HG03159 (cell line): ENCODE measurements around the gene RAI1.

Experiments
- ATAC-seq: cut with Tn5 transposase; IDR thresholded peaks from one replicate; pipeline ENCODE4 v1.9.1; 2021; ENCODE audit warnings: mild to moderate bottlenecking, moderate library complexity; ENCODE audit not compliant: unreplicated experiment

The RAI1 gene

DNA sequence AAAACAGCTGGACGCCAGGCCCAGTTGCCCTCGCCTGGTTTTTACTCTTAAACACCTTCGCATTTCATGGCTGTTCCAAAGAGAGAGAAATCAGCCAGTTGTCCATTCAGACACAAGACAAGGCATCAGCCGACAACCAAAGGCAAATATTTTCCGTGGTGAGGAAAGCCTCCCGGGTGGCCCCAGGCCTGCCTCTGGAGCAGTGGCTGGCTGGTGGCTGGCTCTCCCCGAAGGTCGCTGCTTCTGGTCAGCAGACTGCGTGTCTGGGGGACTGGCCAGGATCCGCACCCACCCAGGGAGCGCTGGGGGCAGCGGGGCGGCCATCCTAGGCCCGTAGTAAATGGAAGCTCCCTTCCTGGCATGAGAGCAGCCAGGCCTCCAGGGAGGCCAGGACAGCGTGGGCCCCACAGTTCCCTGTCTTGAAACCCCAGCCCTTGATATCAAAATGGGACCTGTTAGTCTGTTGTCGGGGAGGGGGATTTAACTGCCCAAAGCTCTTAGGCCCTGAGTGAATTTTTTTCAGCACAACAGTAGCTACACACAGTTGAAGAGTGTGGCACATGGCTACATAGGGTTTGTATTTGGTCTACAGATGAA, 97.9 kb downstream of the RAI1 start:
- ATAC-seq, result no peak

DNA sequence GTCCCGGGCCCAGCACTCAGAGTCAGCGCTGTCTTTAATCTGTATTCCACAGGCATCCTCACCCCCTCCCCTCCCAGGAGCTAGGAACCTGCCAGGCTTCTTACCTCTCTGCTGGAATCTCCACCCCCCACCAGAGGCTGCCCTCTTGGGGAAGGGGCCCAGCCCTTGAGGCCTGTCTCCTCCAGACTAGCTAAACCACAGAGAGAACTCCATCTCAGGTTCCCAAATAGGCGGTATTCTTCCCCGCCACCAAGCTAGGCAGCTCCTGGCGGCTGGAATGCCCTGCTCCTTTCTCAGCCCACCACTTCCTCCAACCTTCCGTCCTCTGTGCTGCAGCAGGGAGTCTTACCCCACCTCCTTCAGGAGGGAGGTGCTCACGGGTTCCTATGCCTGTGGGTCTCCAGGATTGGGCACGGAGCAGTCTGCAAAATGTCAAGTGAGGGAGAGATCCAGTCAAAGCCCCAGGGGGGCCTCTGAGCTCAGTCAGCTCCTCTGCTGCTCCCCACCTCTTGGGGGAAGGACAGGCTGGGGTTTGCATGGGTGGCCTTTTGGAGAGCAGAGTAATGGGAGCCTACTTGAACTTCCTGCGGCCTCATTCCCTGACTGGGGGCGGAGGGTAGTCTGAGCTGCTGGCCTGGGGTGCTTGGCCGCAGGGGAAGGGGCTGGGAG, 99.8 kb downstream of the RAI1 start:
- no peak for ATAC-seq

DNA sequence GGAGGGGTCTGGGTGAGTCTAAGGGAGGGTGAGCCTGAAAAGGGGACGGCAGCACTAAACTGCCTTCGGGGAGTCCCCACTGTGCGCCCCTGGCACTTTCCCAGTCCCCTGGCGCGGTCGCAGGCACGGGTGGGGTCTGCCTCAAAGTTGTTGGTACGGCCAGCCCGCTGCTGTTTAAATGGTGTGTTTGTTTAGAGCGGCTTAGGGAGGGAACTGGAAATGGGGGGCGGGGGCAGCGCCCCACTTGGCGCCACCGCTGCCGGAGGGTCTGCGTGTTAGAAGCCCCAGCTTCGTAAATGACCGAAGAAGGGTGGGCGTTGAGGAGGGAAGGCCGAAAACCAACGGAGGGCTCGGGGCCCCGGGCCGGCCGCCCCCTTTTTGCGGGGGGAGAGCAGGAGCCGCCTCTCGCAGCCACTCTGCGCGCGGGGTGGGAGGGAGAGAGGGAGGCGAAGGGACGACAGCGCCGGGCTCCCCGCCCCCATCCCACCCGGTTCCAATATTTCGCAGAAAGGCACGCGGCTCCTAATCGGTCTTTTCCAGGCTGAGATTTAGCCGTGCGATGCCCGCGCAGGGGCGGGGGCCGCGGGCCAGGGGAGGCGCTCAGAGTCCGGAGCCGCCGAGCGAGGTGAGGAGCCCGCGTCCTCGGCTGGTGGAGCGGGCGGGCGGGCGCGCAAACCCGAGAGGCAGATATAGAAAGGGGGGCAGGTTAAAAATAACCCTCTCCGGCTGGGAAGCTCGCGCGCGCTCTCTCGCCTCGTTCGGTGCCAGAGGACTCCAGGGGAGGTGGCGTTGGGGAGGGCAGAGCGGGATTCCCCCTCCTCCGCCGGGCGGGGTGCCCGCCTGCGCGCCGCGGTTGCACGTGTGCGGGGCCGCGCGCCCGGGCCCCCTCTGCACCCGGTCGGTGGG, 100.6 kb downstream of the RAI1 start:
- ATAC-seq, result no peak

GRCh38 chr17:17782523-17783115, 101.4 kb downstream of the RAI1 start:
- no peak for ATAC-seq

- ATAC-seq, result no peak
These were observed 102.0 kb downstream of the RAI1 start for GRCh38 chr17:17783116-17783824.

DNA sequence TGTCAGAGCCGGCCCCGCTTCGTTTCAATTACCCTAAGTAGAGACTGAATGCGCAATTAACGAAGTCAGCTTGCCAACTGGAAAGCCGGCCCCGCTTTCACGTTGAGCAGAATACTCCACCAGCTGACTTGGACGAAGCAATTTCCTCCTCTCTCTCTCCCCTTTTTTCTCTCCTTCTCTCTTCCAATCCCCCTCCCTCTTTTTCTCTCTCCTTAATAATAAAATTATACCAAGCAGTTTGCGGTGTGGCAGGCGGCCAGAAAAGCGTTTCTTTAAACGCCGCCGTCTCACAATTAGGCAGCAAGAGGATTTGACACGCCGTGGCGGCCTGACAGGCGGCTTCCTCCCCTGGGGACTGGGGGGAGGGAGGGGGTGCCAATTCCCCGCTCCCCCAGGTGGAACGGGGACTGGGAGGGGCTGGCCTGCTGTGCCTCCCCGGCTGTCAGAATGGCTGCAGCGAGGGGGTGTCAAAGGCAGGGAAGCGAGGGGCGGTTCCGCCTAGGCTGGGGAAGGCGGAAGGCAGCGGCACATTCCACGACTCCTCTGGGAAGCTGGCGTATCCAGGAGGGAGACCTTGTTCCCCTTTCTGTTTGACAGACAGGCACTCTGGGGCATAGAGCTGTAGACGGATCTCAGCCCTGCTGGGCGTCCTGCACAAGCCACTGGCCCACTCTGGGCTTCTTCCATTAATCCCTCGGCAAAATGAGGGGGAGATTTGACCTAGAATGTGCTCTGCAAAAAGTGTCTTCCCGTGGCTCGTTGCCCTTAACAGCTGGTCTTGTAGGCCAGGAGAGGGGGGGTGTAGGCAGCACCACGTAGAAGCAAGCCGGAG, 102.8 kb downstream of the RAI1 start:
- no peak for ATAC-seq

DNA sequence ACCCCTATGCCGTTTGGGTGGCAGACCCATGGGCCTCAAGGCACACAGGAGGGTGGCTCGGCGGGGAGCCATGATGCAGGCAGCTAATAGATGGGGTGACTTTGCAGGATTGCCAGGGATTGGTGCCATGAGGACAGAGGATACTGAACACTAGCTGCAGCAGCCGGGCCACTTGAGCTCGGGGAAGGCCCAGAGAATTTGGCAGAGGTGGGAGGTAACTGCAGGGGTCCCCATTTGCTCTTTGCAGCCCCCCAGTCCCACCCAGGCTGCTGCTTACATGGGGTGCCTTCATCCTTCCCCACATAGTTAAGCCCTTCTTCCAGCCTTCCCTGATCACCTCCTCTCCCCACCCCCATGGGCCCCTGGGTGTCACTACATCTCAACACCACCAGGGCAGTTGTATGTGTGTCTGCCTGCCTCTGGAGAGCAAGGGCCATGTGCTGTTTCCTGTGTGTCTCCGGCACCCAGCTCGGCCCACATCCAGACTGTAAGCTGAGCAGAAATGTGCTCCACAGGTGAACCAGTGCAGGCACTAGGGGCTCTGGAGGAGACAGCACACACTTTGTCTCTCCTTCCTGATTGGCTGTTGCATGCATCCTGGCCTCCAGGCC, 103.5 kb downstream of the RAI1 start:
- ATAC-seq, result no peak

GRCh38 chr17:17785407-17785806, 104.1 kb downstream of the RAI1 start:
- ATAC-seq, result no peak

DNA sequence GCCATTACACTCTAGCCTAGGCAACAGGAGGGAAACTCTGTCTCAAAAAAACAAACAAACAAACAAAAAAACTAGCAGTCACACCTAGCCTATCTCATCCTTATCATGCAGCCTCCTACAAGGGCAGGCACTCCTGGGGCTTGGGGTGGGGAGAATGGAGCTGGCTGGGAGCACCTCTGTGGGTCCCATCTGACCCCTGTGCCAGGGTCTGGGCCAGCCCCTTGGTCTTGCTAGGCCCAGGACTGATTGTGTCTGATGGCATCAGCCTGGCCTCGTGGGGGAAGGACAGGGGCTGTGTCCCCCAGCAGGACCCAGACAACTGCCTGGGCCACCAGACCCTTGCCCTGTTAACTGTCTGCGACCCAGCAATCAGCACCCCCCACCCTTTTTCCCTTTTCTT, 105.7 kb downstream of the RAI1 start:
- no peak for ATAC-seq

GRCh38 chr17:17787568-17787967, 106.3 kb downstream of the RAI1 start:
- ATAC-seq, result no peak

DNA sequence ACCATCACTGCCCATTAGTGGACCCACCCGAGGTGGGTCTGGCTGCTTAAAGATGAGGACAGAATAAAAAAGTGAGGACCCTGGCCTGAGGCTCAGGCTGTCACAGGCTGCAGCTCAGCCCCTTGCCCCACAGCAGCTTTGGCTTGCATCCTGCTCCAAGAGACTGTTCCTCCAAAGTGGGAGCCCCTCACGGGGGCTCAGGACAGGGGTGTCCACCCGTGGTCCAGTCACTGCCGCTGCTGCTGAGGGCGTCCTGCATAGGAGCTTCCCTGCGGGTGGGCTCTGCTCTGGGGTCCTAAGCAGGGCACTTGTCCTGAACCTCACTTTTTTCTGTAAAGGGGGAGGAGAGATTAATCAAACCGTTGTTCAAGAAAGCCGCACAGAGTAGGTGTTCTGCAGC, 107.7 kb downstream of the RAI1 start:
- ATAC-seq, result no peak

GRCh38 chr17:17789410-17789809, 108.2 kb downstream of the RAI1 start:
- ATAC-seq, result no peak

GRCh38 chr17:17789828-17790636, 108.8 kb downstream of the RAI1 start:
- ATAC-seq, result no peak

DNA sequence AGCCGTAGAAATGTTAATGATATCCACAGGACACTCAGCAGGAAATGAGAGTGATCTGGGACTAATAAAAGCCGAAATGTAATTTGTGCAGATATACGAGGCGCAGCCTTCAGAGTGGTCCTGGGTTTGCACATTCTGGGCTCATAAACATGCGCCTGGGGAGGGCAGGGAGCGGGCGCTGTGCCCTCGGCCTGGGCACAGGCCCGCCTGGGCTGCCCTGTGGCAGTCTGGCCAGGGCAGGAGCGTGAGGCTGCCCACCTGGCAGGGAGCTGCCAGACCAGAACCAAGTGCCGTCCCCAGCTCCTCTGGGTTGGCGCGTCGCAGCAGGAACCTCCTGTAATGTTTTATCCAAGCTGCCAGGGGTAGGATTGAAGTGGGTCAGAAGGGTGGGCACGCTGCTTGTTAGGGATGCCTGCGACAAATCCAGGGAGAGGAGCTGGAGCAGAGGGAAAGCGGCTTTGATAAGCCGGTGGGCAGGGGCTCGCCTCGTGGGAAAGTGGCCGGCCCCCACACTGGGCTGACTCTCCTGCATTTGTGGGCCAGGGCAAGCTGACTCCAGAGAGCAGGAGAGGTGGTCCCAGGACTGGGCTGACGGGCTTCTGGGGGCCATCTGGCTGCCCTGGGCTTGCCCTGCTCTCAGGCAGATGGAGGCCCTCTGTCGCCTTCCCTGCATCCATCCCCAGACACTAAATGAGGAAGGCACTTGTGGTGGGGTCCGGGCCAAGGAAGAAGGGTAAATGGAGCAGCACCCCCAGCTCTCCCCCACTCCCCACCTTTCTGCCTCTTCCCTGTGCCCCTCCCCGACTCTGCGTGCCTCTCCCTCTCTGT, 109.6 kb downstream of the RAI1 start:
- no peak for ATAC-seq

DNA sequence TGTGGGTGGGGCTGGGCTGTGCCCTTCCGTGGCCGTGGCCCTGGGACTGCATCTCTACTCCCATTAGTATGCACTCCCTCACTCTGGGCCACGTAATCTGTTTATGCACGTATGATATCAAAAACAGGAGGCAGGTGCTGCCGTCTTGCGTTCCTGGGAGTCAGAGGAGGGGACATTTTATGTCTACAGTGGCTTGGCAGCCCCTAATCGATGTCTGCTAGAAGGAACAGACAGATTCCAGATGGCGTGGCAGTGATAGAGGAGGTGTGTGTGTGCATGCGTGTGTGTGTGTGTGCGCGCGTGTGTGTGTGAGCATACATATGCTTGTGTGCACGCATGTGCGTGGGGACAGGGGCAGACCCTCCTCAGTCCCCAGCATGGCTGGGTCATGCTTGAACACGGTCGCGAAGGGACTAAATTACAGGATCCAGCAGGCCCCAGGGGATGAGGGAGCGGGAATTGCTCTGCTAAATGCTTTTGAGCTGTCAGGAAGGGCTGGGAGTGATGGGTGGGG, 110.8 kb downstream of the RAI1 start:
- ATAC-seq, result no peak

GRCh38 chr17:17792551-17793377, 111.5 kb downstream of the RAI1 start:
- ATAC-seq, result no peak
